Lower lobe of right lung (tissue), 2 donors: Measurements from ENCODE around the gene HOXA3. TPM values are rescaled to one million over a fixed set of nuclear protein-coding genes. Genes with fewer than 3 reads are reported as not detected.
A peak's percentile ranks its signal among the peaks of the same experiment; 100 is the strongest.

Experiments
- ATAC-seq, 2 donors: fragments of 200-7000 bp; cut with Tn5 transposase; one replicate each; pipeline ENCODE4 v1.9.1; 2020 to 2022; ENCODE audit warnings: mild to moderate bottlenecking in 2 of 2, moderate library complexity in 2 of 2
- DNase-seq: peaks from one replicate; pipeline ENCODE4 v3.0.0-alpha.2; 2020
- H3K27ac ChIP-seq: fragments of 200-600 bp; one replicate; pipeline ENCODE4 v1.8.0; 2022
- H3K27me3 ChIP-seq: fragments of 200-600 bp; one replicate; pipeline ENCODE4 v1.8.0; 2022; ENCODE audit warnings: low read depth
- H3K36me3 ChIP-seq: fragments of 200-600 bp; one replicate; pipeline ENCODE4 v1.8.0; 2022; ENCODE audit warnings: mild to moderate bottlenecking
- H3K4me1 ChIP-seq: fragments of 200-600 bp; one replicate; pipeline ENCODE4 v1.8.0; 2022
- H3K4me3 ChIP-seq: fragments of 200-600 bp; one replicate; pipeline ENCODE4 v1.8.0; 2022; ENCODE audit warnings: mild to moderate bottlenecking
- H3K9me3 ChIP-seq: fragments of 200-600 bp; one replicate; pipeline ENCODE4 v1.8.0; 2022
- CTCF ChIP-seq: fragments of 200-600 bp; IDR thresholded peaks from one replicate; pipeline ENCODE4 v1.8.0; 2022; ENCODE audit warnings: antibody characterized with exemption, mild to moderate bottlenecking
- intact Hi-C: fragments of 100-400 bp; cut with DNase I; formaldehyde crosslinking; loops from one replicate; pipeline ENCODE4 v1.11.0; 2022
- total RNA-seq: library from RNA; stranded (reverse); fragmentation: NEBNext Ultra II Directional; extraction: Animal tissue kit (Norgen Biotek cat#: 25700); gene quantifications from one replicate; pipeline ENCODE4 v1.2.1, GENCODE V29; 2021
- donor health status: DM: no; HTN: yes; CAD: no; lungs with severe emphysema.

The HOXA3 gene
- total RNA-seq, 1 donor from 2014 or later, result 4.6 TPM

- intact Hi-C loops, result no loop called here
- peaks cover 18% of the 10 kb centered on the region for H3K36me3 ChIP-seq
- peaks cover 54% of the 10 kb centered on the region for H3K4me1 ChIP-seq
- ATAC-seq, result no peak
- no peak for TF ChIP-seq CTCF
- H3K27me3 ChIP-seq, result peaks cover 51% of the 10 kb centered on the region
- peak overlapping the region; percentile 90 for H3K4me3 ChIP-seq
- DNase-seq, result no peak
- H3K27ac ChIP-seq, result peak overlapping the region; percentile 94
- no peaks in the 10 kb centered on the region for H3K9me3 ChIP-seq
Measured at GRCh38 chr7:27099453-27100370, 52.7 kb downstream of the HOXA3 start.

- H3K27me3 ChIP-seq, result peaks cover 53% of the 10 kb centered on the region
- no peak for ATAC-seq
- DNase-seq, result no peak
- peak overlapping the region; percentile 90 for H3K4me3 ChIP-seq
- H3K27ac ChIP-seq, result peak overlapping the region; percentile 94
- intact Hi-C loops, result no loop called here
- H3K4me1 ChIP-seq, result peaks cover 45% of the 10 kb centered on the region
- no peaks in the 10 kb centered on the region for H3K9me3 ChIP-seq
- no peak for TF ChIP-seq CTCF
- peaks cover 18% of the 10 kb centered on the region for H3K36me3 ChIP-seq
Measured at GRCh38 chr7:27098578-27099451, 53.6 kb downstream of the HOXA3 start.

- Histone ChIP-seq H3K9me3 (no peaks in the 10 kb centered on the region), H3K4me1 (peaks cover 42% of the 10 kb centered on the region), H3K4me3 (peak overlapping the region; percentile 90), H3K27me3 (peaks cover 44% of the 10 kb centered on the region), H3K36me3 (peaks cover 18% of the 10 kb centered on the region), H3K27ac (peak overlapping the region; percentile 94)
- ATAC-seq, result no peak
- TF ChIP-seq CTCF, result no peak
- intact Hi-C loops, result no loop called here
- no peak for DNase-seq
Measured at GRCh38 chr7:27097686-27098577, 54.5 kb downstream of the HOXA3 start.

GRCh38 chr7:27096768-27097514 lies 55.4 kb downstream of the HOXA3 start:
- Histone ChIP-seq H3K27me3 (peaks cover 37% of the 10 kb centered on the region), H3K4me1 (peaks cover 42% of the 10 kb centered on the region), H3K36me3 (peaks cover 18% of the 10 kb centered on the region), H3K9me3 (no peaks in the 10 kb centered on the region), H3K4me3 (peak overlapping the region; percentile 90), H3K27ac (peak overlapping the region; percentile 94)
- peak; percentile 76 for DNase-seq
- no peak for TF ChIP-seq CTCF
- intact Hi-C loops, result no loop called here
- ATAC-seq, result peak; percentile 78 to 80
